ENCODE data around the gene CCDC137.

CCDC137 gene

GRCh38 chr17:81682565-81683207, 16.1 kb downstream of the CCDC137 start:
- ATAC-seq (no peak), DNase-seq (no peak)

GRCh38 chr17:81683208-81683583, 16.7 kb downstream of the CCDC137 start:
- ATAC-seq, result no peak
- DNase-seq, result no peak

GRCh38 chr17:81683584-81684441, 17.3 kb downstream of the CCDC137 start, which contains the start of the genes ARL16 and HGS:
Gene ARL16, minus strand, starts transcription at chr17:81683797. Its CDS starts 44 bp downstream, at chr17:81683753.
Gene HGS, plus strand, starts transcription at chr17:81684011. Its CDS starts 56 bp downstream, at chr17:81684067.
- DNase-seq (peak; percentile 98), ATAC-seq (peak; percentile 94)

- peak; percentile 47 for DNase-seq
- no peak for ATAC-seq
These were observed 17.9 kb downstream of the CCDC137 start for GRCh38 chr17:81684442-81684911.

DNA sequence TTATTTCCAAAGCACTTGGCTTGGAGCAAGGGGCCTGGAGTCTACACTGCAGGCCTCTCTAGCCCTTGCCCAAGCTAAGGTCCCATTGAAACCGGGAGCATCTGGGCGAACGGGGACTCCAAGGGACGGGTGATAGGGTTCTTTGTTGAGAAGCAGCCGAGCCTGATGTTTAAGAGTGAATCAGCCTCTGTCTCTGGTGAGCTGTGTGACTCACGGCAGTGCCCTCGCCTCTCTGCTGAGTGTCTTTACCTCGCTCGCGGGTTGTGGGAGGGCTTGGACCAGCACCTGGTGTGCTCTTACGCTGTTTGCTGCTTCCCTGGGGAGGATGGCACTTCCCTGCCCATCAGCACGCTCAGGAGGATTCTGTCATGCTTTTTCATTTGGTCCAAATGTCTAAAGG, 18.6 kb downstream of the CCDC137 start:
- peak; percentile 66 for DNase-seq
- ATAC-seq, result peak; percentile 48

DNA sequence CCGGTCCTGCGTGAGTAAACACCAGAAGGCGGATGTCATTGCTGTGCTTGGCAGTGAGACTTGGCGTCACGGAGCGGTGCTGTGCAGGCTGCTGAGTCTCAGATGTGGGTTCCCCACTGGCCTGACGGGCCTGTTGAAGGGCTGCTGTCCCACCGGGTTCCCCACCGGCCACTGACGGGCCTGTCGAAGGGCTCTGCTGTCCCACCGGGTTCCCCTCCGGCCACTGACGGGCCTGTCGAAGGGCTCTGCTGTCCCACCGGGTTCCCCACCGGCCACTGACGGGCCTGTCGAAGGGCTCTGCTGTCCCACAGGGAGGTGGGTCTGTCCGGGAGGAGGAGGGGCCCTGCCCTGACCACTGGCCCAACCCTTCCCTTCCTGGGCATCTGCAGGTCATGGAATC, 20.1 kb downstream of the CCDC137 start:
- no peak for ATAC-seq

GRCh38 chr17:81687770-81688541, 21.4 kb downstream of the CCDC137 start:
- no peak for DNase-seq
- no peak for ATAC-seq

More for the DNA sequence above, 20.1 kb downstream of the CCDC137 start:
- DNase-seq, result no peak

DNA sequence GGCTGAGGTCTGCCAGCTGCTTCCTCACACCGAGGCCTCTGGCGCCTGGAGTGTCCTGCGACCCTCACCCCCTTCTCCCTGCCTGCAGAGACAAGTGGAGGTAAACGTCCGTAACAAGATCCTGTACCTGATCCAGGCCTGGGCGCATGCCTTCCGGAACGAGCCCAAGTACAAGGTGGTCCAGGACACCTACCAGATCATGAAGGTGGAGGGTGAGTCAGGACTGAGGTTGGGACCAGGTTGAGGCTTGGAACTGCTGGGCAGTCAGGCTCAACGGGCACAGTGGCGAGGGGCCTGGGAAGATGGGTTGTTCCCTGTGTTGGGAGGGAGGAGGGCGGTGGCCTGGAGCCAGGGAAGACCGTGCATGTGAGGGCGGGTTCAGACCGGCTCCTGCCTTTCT, 22.1 kb downstream of the CCDC137 start:
- ATAC-seq (no peak), DNase-seq (no peak)

- DNase-seq (no peak), ATAC-seq (no peak)
These were observed 23.5 kb downstream of the CCDC137 start for GRCh38 chr17:81690066-81690465.

DNA sequence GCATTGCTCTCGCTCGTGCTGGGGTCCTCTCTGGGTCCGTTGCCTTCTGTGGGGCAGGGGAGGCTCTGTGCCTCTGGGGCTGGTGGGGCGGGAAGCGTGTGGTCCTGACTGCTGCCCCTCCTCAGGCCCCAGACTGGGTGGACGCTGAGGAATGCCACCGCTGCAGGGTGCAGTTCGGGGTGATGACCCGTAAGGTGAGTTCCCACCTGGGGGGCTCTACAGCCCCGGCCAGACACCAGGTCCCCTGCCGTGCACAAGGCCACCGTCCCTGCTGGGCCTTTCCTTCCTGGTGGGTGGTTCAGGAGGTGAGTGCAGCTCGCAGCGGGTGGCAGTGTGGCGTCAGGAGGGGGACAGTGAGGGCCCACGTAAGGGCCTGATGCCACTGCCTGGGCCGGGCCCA, 24.0 kb downstream of the CCDC137 start:
- ATAC-seq, result no peak
- DNase-seq, result no peak

DNA sequence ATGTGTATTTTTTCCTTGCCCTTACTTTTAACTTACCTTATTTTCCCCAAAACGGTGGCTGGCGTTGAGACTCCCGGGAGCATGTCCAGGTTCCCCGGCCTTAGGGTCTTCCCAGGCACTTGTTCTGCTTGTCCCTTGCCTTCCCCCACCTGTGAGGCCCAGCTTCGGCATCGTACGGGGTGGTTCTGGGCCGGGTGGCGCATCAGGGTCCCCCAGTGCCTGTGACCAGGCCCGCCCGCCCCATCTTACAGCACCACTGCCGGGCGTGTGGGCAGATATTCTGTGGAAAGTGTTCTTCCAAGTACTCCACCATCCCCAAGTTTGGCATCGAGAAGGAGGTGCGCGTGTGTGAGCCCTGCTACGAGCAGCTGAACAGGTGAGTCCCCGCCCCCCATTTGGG, 24.7 kb downstream of the CCDC137 start:
- no peak for ATAC-seq

DNA sequence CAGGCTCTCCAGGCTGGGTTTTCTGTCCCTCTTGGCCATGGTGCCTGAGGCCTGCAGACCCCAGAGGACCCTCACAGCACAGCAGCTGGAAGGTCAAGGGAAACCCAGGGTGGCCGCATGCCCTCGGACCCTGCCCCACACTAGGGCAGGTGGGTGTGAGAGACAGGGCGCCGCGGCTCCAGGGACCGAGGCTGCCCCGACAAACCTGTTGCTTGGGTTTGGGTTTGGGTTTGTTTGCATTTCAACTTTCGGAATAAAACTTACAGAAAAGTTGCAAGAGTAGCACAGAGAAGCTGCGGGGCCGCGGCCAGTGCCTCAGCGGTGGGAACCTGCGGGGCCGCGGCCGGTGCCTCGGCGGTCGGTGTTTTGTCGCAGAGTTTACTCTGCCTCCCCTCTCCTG, 25.1 kb downstream of the CCDC137 start:
- ATAC-seq (no peak), DNase-seq (no peak)

More for the DNA sequence above, 24.7 kb downstream of the CCDC137 start:
- DNase-seq, result no peak

GRCh38 chr17:81693509-81694210, 27.1 kb downstream of the CCDC137 start:
- ATAC-seq, result no peak
- no peak for DNase-seq

DNA sequence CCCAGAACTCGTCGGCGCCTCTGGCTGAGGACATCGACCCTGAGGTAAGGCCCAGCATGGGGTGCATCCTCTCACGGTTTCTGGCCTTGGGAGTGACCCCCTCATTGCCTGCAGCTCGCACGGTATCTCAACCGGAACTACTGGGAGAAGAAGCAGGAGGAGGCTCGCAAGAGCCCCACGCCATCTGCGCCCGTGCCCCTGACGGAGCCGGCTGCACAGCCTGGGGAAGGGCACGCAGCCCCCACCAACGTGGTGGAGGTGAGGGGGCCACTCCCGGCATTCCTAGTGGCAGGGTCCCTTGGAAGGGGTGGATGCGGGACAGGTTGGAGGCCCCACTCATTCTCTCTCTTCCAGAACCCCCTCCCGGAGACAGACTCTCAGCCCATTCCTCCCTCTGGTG, 28.3 kb downstream of the CCDC137 start:
- no peak for ATAC-seq
- DNase-seq, result no peak

DNA sequence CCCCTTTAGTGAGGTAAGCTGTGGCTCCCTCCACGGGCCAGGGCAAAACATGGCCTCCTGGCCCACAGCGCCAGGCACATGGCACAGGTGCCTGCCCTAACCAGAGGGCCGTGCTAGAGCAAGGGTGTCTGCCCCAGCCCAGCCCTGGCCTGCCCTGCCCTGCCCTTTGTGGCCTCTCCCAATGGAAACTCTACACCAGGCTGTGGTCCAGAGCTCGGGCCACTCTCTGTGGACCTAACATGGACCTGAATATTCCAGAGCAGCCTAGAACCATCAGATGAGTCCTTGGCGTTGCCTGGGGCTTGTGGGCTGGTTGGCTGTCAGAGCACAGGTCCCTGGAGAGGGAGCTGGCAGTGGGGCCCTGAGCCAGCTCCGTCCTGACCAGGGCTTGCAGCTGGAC, 28.7 kb downstream of the CCDC137 start:
- DNase-seq (no peak), ATAC-seq (no peak)

GRCh38 chr17:81695801-81696200, 29.3 kb downstream of the CCDC137 start:
- no peak for DNase-seq
- ATAC-seq, result no peak

DNA sequence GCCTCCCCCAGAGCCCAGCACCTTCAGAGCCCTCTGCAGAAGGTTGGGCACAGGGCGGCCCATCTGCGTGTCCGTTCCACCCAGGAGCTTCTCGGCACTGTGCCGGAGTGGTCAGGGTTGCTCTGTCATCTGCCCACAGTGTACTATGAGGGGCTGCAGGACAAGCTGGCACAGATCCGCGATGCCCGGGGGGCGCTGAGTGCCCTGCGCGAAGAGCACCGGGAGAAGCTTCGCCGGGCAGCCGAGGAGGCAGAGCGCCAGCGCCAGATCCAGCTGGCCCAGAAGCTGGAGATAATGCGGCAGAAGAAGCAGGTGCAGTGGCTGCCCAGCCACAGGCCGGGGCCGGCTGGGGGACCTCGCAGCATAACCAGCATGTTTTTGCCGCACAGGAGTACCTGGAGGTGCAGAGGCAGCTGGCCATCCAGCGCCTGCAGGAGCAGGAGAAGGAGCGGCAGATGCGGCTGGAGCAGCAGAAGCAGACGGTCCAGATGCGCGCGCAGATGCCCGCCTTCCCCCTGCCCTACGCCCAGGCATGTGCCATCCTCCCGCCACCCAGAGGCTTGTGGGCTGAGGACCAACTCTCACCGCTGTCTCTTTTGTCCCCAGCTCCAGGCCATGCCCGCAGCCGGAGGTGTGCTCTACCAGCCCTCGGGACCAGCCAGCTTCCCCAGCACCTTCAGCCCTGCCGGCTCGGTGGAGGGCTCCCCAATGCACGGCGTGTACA, 29.8 kb downstream of the CCDC137 start:
- DNase-seq (no peak), ATAC-seq (no peak)

DNA sequence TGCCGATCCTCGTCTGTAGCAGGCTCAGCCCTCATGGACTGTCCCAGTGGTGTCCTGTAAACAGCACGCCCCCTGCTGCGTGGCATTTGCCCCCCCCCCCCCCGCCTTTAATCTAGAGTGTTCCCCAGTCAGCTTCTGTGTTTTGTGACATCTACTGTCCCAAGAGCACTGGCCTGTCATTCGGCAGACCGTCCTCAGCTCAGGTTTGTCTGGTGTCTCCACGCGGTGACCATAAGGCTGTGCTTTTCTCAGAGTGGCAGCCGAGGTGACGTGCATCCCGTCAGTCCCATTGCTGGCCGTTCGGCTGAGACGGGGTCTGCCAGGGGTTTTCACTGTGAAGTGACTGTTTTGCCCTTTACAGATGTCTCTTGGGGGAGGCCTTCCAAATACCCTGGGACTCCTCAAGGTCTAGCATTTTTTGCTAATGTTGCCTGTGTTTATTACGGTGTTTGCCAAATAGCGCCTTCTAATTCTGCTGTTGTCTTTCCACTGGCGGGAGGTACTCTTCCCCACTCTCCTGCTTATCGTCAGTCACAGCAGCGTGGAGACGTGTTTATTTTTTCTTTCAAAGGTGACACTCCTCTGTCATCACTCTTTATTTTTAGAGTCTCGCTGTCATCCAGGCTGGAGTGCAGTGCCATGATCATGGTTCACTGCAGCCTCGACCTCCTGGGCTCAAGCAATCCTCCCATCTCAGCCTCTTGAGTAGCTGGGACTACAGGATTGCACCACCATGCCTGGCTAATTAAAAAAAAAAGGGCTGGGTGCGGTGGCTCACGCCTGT, 30.9 kb downstream of the CCDC137 start:
- DNase-seq, result no peak
- no peak for ATAC-seq

- ATAC-seq, result no peak
- DNase-seq, result no peak
These were observed 34.1 kb downstream of the CCDC137 start for GRCh38 chr17:81700353-81701287.

Measured in stimulated activated naive CD8-positive, alpha-beta T cell treated with anti-CD3 and anti-CD28 coated beads, Interleukin-15, Interleukin-2, amounts not matched to agents 100 U/mL and 50 U/mL, for 24 hours (primary cell).